Immature natural killer cell (primary cell): ENCODE data around the gene ZNF493. TPM values are rescaled to one million over a fixed set of nuclear protein-coding genes. Genes with fewer than 3 reads are reported as not detected.

Source experiments
- DNase-seq, 3 donors: peaks; one replicate each; pipeline ENCODE4 v3.0.0; 2022; ENCODE audit warnings: mixed read lengths in 1 of 3
- H3K27ac Mint-ChIP-seq, 6 donors: one replicate each; pipeline ENCODE4 v1.8.0; 2020; ENCODE audit warnings: mixed read lengths in 6 of 6, mild to moderate bottlenecking in 5 of 6, inconsistent platforms in 4 of 6, moderate library complexity in 3 of 6
- H3K27me3 Mint-ChIP-seq, 3 donors: one replicate each; pipeline ENCODE4 v1.8.0; 2020 to 2021; ENCODE audit warnings: low read depth in 3 of 3, mild to moderate bottlenecking in 3 of 3, mixed read lengths in 3 of 3, moderate library complexity in 3 of 3, inconsistent platforms in 1 of 3
- H3K36me3 Mint-ChIP-seq, 3 donors: one replicate each; pipeline ENCODE4 v1.8.0; 2020; ENCODE audit warnings: mixed read lengths in 3 of 3, inconsistent platforms in 2 of 3, mild to moderate bottlenecking in 2 of 3
- H3K4me1 Mint-ChIP-seq, 2 donors: one replicate each; pipeline ENCODE4 v1.8.0; 2020; ENCODE audit warnings: inconsistent platforms in 2 of 2, mild to moderate bottlenecking in 2 of 2, mixed read lengths in 2 of 2, moderate library complexity in 1 of 2
- H3K4me3 Mint-ChIP-seq, 5 donors: one replicate each; pipeline ENCODE4 v1.8.0; 2020; ENCODE audit warnings: mild to moderate bottlenecking in 5 of 5, mixed read lengths in 5 of 5, inconsistent platforms in 3 of 5, moderate library complexity in 3 of 5
- H3K9me3 Mint-ChIP-seq, 6 donors: one replicate each; pipeline ENCODE4 v1.8.0; 2020; ENCODE audit warnings: mild to moderate bottlenecking in 6 of 6, mixed read lengths in 6 of 6, inconsistent platforms in 4 of 6, moderate library complexity in 3 of 6
- polyA plus RNA-seq, 3 donors: library from polyadenylated mRNA; unstranded; fragments of 300-500 nt; fragmentation: Illumina TruSeq; gene quantifications; one replicate each; pipeline ENCODE4 v1.2.3, GENCODE V29; 2021

The ZNF493 gene
- polyA plus RNA-seq, result 10 to 100 TPM; 17.0 to 24.0 (median 18.3) TPM

DNA sequence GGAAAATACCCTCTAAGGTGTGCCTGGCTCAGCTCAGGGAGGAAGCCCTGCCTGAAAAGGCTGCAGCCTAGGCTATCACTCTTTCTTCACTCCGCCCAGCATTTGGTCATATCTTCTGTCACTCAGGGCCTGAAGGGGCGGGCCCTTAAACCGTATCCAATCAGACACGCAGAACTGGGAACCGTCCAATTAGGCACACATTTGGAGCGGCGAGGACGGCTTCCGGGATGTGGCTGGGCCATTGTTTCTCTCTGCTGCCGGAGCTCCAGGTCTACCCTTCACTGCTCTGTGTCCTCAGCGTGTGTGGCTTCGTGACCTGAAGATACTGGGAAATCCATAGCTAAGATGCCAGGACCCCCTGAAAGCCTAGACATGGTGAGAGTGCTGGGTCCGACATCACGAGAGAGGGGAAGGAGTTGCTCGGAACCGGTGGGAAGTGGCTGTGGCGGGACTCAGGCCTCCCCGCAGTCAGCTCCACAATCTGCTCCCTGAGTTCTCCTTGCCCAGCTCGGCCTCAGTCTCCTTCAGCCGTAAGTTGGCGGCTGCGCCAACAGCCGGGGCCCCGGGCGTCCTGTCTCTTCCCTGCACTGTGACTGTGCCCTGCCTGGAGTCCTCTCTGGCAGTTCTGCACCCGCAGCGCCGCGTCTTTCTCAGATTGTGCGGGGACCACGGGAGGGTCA lies at the start of gene ZNF493:
Gene ZNF493 (plus strand): TSS at position 241 of the 680 bp plus-strand sequence. CDS start 105 bp downstream, at position 346.
- Mint-ChIP-seq H3K27me3 (peaks cover 0 to 6% (median 0%) of the 10 kb centered on the region in 3 donors), H3K4me1 (peaks cover 31 to 52% of the 10 kb centered on the region in 2 donors), H3K9me3 (peaks cover 0 to 4% (median under 1%) of the 10 kb centered on the region in 6 donors), H3K36me3 (peaks cover 11 to 15% (median 14%) of the 10 kb centered on the region in 3 donors), H3K4me3 (peak within 1 kb of the TSS; percentile 95 to 100 (median 97)), H3K27ac (peak within 1 kb of the TSS; percentile 81 to 97 (median 93))
- DNase-seq, result peak; percentile 89 to 91 (median 91)

DNA sequence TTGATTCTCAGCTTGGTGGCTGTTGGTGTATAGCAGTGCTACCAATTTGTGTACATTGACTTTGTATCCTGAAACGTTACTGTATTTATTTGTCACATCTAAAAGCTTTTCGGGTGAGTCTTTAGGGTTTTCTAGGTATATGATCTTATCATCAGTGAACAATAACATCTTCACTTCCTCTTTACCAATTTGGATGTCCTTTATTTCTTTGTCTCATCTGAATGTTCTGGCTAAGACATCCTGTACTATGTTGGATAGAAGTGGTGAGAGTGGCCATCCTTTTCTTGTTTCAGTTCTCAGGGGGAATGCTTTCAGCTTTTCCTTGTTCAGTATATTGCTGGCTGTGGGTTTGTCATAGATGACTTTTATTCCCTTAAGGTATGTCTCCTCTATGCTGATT lies 44.1 kb upstream of the ZNF493 start:
- Mint-ChIP-seq H3K4me3 (no peak overlapping the region), H3K27me3 (no peaks in the 10 kb centered on the region), H3K4me1 (peaks cover 1 to 16% of the 10 kb centered on the region in 2 donors), H3K27ac (no peak overlapping the region), H3K9me3 (peaks cover 0 to 17% (median 14%) of the 10 kb centered on the region in 6 donors), H3K36me3 (peaks cover 3 to 8% (median 7%) of the 10 kb centered on the region in 3 donors)
- DNase-seq, result no peak

DNA sequence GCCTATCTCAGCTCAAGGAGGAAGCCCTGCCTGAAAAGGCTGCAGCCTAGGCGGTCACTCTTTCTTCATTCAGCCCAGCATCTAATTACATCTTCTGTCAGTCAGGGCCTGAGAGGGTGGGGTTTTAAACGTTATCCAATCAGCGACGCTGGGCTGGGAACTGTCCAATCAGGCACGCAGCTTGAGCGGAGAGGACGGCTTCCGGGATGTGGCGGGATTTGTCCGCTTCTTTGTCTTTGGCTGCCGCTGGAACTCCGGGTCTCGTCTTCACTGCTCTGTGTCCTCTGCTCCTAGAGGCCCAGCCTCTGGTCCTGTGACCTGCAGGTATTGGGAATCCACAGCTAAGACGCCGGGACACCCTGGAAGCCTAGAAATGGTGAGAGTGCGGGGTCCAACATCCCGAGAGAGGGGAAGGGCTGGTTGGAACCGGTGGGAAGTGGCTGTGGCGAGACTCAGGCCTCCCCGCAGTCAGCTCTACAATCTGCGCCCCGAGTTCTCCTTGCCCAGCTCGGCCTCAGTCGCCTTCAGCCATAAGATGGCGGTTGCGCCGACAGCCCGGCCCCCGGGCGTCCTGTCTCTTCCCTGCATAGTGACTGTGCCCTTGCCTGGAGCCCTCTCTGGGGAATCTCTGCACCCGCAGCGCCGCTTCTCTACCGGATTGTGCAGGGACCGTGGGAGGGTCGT lies 38.0 kb upstream of the ZNF493 start, which contains the start of gene ZNF738:
Gene ZNF738 (plus strand): TSS at position 233 of the 684 bp plus-strand sequence. CDS start 141 bp downstream, at position 374.
- Mint-ChIP-seq H3K27me3 (peaks cover 0 to 6% (median 3%) of the 10 kb centered on the region in 3 donors), H3K4me1 (peaks cover 18 to 21% of the 10 kb centered on the region in 2 donors), H3K4me3 (peak within 1 kb of the TSS; percentile 99 to 100 (median 100)), H3K36me3 (peaks cover 6 to 10% (median 9%) of the 10 kb centered on the region in 3 donors), H3K9me3 (no peaks in the 10 kb centered on the region), H3K27ac (peak within 1 kb of the TSS; percentile 95 to 99 (median 97))
- DNase-seq, result peak; percentile 85 to 89 (median 86)

DNA sequence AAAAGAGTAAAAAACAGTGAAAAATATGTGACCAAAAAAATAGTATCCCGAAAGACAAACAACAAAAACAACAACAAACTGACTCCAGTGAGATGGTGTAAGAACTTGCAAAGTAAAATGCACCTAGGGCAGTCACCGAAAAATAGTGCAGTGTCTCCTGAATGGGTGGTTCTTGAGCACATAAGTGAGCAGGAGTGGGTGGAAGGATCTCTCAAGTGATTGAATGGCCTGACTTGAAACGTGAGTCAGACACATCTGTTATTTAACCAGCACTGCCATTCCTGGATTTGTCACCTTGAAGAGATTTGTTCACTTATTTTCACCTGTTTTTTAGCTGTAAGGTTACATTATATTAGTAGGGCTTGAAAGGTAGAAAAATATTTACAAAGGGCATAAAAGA lies 34.6 kb upstream of the ZNF493 start:
- peaks cover 15 to 32% (median 22%) of the 10 kb centered on the region in 3 donors for H3K36me3 Mint-ChIP-seq
- peak overlapping the region in 1 of 5 donors; percentile 9 for H3K4me3 Mint-ChIP-seq
- peaks cover 0 to 2% (median 0%) of the 10 kb centered on the region in 6 donors for H3K9me3 Mint-ChIP-seq
- H3K4me1 Mint-ChIP-seq, result peaks cover 18 to 28% of the 10 kb centered on the region in 2 donors
- DNase-seq, result no peak
- no peak overlapping the region for H3K27ac Mint-ChIP-seq
- H3K27me3 Mint-ChIP-seq, result peaks cover 0 to 6% (median 3%) of the 10 kb centered on the region in 3 donors

DNA sequence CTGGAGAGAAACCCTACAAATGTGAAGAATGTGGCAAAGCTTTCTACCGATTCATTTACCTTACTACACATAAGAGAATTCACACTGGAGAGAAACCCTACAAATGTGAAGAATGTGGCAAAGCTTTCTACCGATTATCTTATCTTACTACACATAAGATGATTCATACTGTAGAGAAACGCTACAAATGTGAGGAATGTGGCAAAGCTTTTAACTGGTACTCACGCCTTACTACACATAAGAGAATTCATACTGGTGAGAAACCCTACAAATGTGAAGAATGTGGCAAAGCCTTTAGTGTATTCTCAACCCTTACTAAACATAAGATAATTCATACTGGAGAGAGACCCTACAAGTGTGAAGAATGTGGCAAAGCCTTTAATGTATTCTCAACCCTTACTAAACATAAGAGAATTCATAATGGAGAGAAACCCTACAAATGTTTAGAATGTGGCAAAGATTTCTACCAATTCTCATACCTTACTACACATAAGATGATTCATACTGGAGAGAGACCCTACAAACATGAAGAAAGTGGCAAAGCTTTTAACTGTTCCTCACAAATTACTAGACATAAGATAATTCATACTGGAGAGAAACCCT lies 12.9 kb upstream of the ZNF493 start:
- Mint-ChIP-seq H3K27ac (no peak overlapping the region), H3K36me3 (peaks cover 50 to 54% (median 50%) of the 10 kb centered on the region in 3 donors), H3K4me1 (no peaks in the 10 kb centered on the region), H3K4me3 (no peak overlapping the region), H3K27me3 (no peaks in the 10 kb centered on the region), H3K9me3 (peaks cover 46 to 94% (median 87%) of the 10 kb centered on the region in 6 donors)
- DNase-seq, result no peak

DNA sequence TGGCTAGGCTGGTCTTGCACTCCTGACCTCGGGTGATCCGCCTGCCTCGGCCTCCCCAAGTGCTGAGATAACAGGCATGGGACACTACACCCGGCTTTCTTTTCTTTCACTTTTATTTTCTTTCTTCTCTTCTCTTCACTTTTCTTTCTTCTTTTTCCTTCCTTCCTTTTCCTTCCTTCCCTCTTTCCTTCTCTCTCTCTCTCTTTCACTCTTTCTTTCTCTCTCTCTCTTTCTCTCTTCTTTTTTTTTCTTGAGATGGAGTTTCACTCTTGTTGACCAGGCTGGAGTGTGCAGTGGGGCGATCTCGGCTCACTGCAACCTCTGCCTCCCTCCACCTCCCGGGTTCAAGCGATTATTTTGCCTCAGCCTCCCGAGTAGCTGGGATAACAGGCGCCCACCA lies 812 bp upstream of the ZNF493 start:
- Mint-ChIP-seq H3K4me1 (peaks cover 29 to 46% of the 10 kb centered on the region in 2 donors), H3K27me3 (peaks cover 0 to 6% (median 0%) of the 10 kb centered on the region in 3 donors), H3K9me3 (peaks cover 0 to 9% (median 8%) of the 10 kb centered on the region in 6 donors), H3K27ac (no peak overlapping the region), H3K36me3 (peaks cover 11 to 15% (median 14%) of the 10 kb centered on the region in 3 donors), H3K4me3 (no peak overlapping the region)
- DNase-seq, result no peak

DNA sequence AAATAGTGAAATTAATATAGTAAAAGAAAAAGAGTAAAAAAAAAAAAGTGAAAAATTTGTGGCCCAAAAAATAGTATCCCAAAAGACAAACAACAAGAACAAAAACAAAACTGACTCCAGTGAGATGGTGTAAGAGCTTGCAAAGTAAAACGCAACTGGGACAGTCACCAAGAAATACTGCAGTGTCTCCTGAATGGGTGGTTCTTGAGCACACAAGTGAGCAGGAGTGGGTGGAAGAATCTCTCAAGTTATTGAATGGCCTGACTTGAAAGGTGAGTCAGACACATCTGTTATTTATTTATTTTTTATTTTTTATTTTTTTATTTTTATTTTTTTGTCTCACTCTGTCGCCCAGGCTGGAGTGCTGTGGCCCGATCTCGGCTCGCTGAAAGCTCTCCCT lies 1.9 kb downstream of the ZNF493 start:
- Mint-ChIP-seq H3K4me1 (peaks cover 45 to 70% of the 10 kb centered on the region in 2 donors), H3K9me3 (no peaks in the 10 kb centered on the region), H3K27me3 (peaks cover 0 to 6% (median 0%) of the 10 kb centered on the region in 3 donors), H3K36me3 (peaks cover 8 to 28% (median 20%) of the 10 kb centered on the region in 3 donors), H3K4me3 (peak overlapping the region in 4 of 5 donors; percentile 95 to 100 (median 98)), H3K27ac (no peak overlapping the region)
- DNase-seq, result no peak

DNA sequence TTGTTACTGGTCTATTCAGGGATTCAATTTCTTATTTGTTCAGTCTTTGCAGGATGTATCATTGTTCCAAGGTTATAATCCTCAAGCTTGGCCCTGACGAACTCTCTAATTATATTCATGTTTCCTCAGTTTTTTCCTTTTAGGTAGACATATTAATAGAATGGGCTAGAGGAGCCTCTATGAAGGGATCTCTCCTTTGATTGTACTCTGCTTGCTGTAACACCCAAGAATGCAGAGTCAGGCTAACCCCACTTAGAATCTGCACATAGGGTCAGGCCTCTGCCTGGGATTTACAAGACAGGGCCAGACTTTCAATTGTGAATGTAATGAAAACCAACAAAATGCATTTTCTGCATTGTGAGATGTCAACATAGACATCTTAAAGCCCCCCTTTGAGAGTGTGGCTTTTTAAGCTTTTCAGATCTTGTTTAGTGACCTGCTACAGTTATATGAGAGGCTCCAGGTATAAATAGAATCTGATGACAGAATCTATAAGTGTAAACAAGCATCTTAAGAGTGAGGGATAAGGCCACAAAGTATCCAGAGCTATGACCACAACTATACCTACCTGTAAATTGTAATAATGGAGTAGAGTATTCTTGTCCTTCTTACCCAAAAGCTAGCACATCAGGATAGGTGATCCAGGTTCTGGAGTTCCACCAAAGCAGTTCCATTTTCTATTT lies 5.5 kb downstream of the ZNF493 start:
- no peaks in the 10 kb centered on the region for H3K9me3 Mint-ChIP-seq
- DNase-seq, result no peak
- peaks cover 43 to 73% of the 10 kb centered on the region in 2 donors for H3K4me1 Mint-ChIP-seq
- H3K27me3 Mint-ChIP-seq, result peaks cover 0 to 2% (median 0%) of the 10 kb centered on the region in 3 donors
- H3K27ac Mint-ChIP-seq, result no peak overlapping the region
- no peak overlapping the region for H3K4me3 Mint-ChIP-seq
- peaks cover 24 to 43% (median 29%) of the 10 kb centered on the region in 3 donors for H3K36me3 Mint-ChIP-seq

DNA sequence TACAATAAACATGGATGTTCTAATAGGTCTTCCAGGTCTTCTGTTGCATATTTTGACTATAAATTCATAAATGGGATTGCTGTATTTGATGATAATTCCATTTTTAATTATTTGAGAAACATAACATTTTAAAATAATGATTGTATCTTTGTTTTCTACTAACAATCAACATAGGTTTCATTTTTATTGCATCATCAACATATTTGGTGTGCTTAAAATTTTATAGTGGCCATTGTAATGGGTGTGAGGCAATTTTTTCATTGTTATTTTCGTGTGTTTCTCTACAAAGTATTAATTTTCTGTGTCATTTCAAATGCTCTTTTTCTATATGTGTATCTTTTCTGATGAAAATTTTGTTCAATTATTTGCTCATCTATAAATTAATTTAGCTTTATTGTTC lies 13.2 kb downstream of the ZNF493 start:
- H3K27ac Mint-ChIP-seq, result no peak overlapping the region
- no peak for DNase-seq
- peaks cover 2 to 29% (median 21%) of the 10 kb centered on the region in 6 donors for H3K9me3 Mint-ChIP-seq
- peaks cover 0 to 3% (median 0%) of the 10 kb centered on the region in 3 donors for H3K27me3 Mint-ChIP-seq
- no peak overlapping the region for H3K4me3 Mint-ChIP-seq
- H3K36me3 Mint-ChIP-seq, result peaks cover 67 to 73% (median 73%) of the 10 kb centered on the region in 3 donors
- peaks cover 2 to 8% of the 10 kb centered on the region in 2 donors for H3K4me1 Mint-ChIP-seq

DNA sequence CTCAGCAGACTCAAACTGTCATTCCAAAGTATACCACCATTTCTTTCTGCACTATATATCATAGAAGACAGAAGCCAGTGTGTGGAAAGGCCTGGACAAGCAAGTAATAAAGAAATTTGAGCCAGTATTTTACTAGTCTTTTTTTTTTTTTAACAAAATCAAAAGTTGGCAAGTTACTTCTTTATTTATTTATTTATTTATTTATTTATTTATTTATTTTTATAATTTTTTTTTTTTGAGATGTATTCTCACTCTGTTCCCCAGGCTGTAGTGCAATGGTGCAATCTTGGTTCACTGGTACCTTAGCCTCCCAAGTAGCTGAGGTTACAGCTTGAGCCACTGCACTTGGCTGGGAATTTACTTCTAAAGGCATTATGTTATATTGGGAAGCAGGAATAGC lies 25.3 kb downstream of the ZNF493 start:
- Mint-ChIP-seq H3K4me1 (peaks cover 0 to 1% of the 10 kb centered on the region in 2 donors), H3K36me3 (peaks cover 50 to 63% (median 60%) of the 10 kb centered on the region in 3 donors), H3K9me3 (peaks cover 51 to 98% (median 91%) of the 10 kb centered on the region in 6 donors), H3K27ac (no peak overlapping the region), H3K4me3 (peak overlapping the region in 1 of 5 donors; percentile 20), H3K27me3 (peaks cover 0 to 2% (median 0%) of the 10 kb centered on the region in 3 donors)
- no peak for DNase-seq

DNA sequence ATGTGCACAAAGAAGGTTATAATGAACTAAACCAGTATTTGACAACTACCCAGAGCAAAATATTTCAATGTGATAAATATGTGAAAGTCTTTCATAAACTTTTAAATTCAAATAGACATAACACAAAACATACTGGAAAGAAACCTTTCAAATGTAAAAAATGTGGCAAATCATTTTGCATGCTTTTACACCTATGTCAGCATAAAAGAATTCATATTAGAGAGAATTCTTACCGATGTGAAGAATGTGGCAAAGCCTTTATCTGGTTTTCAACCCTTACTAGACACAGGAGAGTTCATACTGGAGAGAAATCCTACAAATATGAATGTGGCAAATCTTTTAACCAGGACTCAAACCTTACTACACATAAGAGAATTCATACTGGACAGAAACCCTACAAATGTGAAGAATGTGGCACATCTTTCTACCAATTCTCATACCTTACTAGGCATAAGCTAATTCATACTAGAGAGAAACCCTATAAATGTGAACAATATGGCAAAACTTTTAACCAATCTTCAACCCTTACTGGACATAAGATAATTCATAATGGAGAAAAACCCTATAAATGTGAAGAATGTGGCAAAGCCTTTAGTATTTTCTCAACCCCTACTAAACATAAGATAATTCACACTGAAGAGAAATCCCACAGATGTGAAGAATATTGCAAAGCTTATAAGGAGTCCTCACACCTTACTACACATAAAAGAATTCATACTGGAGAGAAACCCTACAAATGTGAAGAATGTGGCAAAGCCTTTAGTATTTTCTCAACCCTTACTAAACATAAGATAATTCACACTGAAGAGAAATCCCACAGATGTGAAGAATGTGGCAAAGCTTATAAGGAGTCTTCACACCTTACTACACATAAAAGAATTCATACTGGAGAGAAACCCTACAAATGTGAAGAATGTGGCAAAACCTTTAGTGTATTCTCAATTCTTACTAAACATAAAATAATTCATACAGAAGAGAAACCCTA lies 26.4 kb downstream of the ZNF493 start:
- H3K27ac Mint-ChIP-seq, result no peak overlapping the region
- peaks cover 40 to 54% (median 49%) of the 10 kb centered on the region in 3 donors for H3K36me3 Mint-ChIP-seq
- peaks cover 0 to under 1% of the 10 kb centered on the region in 2 donors for H3K4me1 Mint-ChIP-seq
- H3K27me3 Mint-ChIP-seq, result no peaks in the 10 kb centered on the region
- H3K9me3 Mint-ChIP-seq, result peaks cover 45 to 89% (median 83%) of the 10 kb centered on the region in 6 donors
- DNase-seq, result no peak
- no peak overlapping the region for H3K4me3 Mint-ChIP-seq

DNA sequence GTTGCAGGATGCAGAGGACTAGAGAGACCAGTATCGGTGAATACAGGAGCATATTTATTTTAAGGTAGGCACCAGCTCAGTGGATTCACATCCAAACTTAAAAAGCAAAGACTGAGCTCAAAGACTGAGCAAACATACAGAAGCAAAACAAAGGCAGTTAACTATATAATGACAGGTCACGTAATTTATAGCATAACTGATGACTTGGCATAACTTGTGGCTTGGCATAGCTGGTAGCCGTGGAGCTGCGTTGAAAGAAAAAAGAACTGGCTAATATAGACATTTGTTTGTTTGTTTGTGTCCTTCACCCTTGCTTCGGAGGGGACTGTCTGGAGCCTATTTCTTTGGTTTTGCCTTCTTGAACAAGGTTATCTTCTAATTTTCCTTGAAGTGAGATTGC lies 33.7 kb downstream of the ZNF493 start:
- Mint-ChIP-seq H3K27me3 (no peaks in the 10 kb centered on the region), H3K36me3 (peaks cover 0 to 11% (median 9%) of the 10 kb centered on the region in 3 donors), H3K4me1 (no peaks in the 10 kb centered on the region), H3K27ac (no peak overlapping the region), H3K9me3 (peaks cover 37 to 83% (median 70%) of the 10 kb centered on the region in 6 donors), H3K4me3 (no peak overlapping the region)
- no peak for DNase-seq
